Psoas muscle (tissue), 8 donors: ENCODE data around the gene SIAH3. TPM values are rescaled to one million over a fixed set of nuclear protein-coding genes. Genes with fewer than 3 reads are reported as not detected.

Experiments
- ATAC-seq, 4 donors: fragments of 200-7000 bp; cut with Tn5 transposase; one replicate each; pipeline ENCODE4 v1.9.1; 2020; ENCODE audit warnings: moderate library complexity in 3 of 4, mild to moderate bottlenecking in 2 of 4
- DNase-seq, 2 donors: peaks; one replicate each; pipeline ENCODE4 v3.0.0-alpha.2; 2020
- H3K27ac ChIP-seq: fragments of 200-600 bp; one replicate; pipeline ENCODE4 v1.8.0; 2022
- H3K27me3 ChIP-seq, 3 donors: fragments of 200-600 bp in 1 of 3; one replicate each; pipeline versions ENCODE4 v1.6.1 to v1.8.0; 2013 to 2022; ENCODE audit warnings: low read length in 2 of 3, mild to moderate bottlenecking in 2 of 3, moderate library complexity in 1 of 3; ENCODE audit not compliant: insufficient read depth in 3 of 3
- H3K36me3 ChIP-seq, 2 donors: fragments of 200-600 bp in 1 of 2; one replicate each; pipeline versions ENCODE4 v1.6.1 to v1.8.0; 2013 to 2022; ENCODE audit warnings: low read depth in 1 of 2, mild to moderate bottlenecking in 1 of 2, moderate library complexity in 1 of 2; ENCODE audit not compliant: insufficient read depth in 1 of 2
- H3K4me1 ChIP-seq: fragments of 200-600 bp; one replicate; pipeline ENCODE4 v1.8.0; 2022
- H3K4me3 ChIP-seq: fragments of 200-600 bp; one replicate; pipeline ENCODE4 v1.8.0; 2022; ENCODE audit warnings: mild to moderate bottlenecking
- H3K9me3 ChIP-seq: fragments of 200-600 bp; one replicate; pipeline ENCODE4 v1.8.0; 2022
- WGBS, 3 donors: extraction: QIAGEN DNeasy Blood & Tissue Kit; methylation state at CpG; one replicate each; pipeline versions ENCODE4 v1.1.6 to v1.1.7; 2013; 5-methylcytosine and 5-hydroxymethylcytosine counted together
- intact Hi-C, 2 donors: fragments of 100-400 bp; cut with DNase I; formaldehyde crosslinking; loops; one replicate each; pipeline versions ENCODE4 v1.11.0 to v1.14.2; 2022
- polyA plus RNA-seq, 3 donors: library from polyadenylated mRNA; stranded (reverse); fragments of 200-250 nt; gene quantifications; one replicate each; pipeline ENCODE4 v1.2.3, GENCODE V29; 2013
- total RNA-seq, 4 donors: library from RNA; stranded (reverse); fragmentation: NEBNext Ultra II Directional in 2 of 4; extraction: Animal tissue kit (Norgen Biotek cat#: 25700) in 2 of 4; gene quantifications; one replicate each; pipeline versions ENCODE4 v1.2.1 to v1.2.4, GENCODE V29; 2021 to 2023
- TF ChIP-seq, protein P1 (sequence below): fragments of 200-600 bp; IDR thresholded peaks from one replicate; pipeline ENCODE4 v1.8.0; 2022; ENCODE audit warnings: antibody characterized with exemption
- donor health status: healthy with polysubstance abuse.
- donor health status: DM: no; HTN: no; CAD: no; lungs with moderate emphysema.
- donor health status: Bipolar disorder and iron deficiency.
- donor health status: healthy.
- donor health status: DM: yes; HTN: yes; CAD: no.
- donor health status: DM: no; HTN: no; CAD: no.
- donor health status: DM: no; HTN: no; CAD: no.
- donor health status: DM: yes; HTN: yes; CAD: no.

SIAH3 gene
- total and polyA plus RNA-seq, 7 donors = 0.02 to 0.03 (median 0.02) TPM; not detected in 4

- intact Hi-C loops = no loop called here
- TF ChIP-seq, protein P1, sequence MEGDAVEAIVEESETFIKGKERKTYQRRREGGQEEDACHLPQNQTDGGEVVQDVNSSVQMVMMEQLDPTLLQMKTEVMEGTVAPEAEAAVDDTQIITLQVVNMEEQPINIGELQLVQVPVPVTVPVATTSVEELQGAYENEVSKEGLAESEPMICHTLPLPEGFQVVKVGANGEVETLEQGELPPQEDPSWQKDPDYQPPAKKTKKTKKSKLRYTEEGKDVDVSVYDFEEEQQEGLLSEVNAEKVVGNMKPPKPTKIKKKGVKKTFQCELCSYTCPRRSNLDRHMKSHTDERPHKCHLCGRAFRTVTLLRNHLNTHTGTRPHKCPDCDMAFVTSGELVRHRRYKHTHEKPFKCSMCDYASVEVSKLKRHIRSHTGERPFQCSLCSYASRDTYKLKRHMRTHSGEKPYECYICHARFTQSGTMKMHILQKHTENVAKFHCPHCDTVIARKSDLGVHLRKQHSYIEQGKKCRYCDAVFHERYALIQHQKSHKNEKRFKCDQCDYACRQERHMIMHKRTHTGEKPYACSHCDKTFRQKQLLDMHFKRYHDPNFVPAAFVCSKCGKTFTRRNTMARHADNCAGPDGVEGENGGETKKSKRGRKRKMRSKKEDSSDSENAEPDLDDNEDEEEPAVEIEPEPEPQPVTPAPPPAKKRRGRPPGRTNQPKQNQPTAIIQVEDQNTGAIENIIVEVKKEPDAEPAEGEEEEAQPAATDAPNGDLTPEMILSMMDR = no peak
- no peak overlapping the region for H3K27ac ChIP-seq
- no peak for ATAC-seq
- H3K4me1 ChIP-seq = no peaks in the 10 kb centered on the region
- no peaks in the 10 kb centered on the region for H3K36me3 ChIP-seq
- WGBS, 3 donors = 45 to 77% (median 48%) methylated on average over 2 of the region's 2 CpGs
- peaks cover 0 to 6% (median 0%) of the 10 kb centered on the region in 3 donors for H3K27me3 ChIP-seq
- H3K9me3 ChIP-seq = no peaks in the 10 kb centered on the region
- DNase-seq = no peak
- no peak overlapping the region for H3K4me3 ChIP-seq
Measured at GRCh38 chr13:45895881-45896280, 44.3 kb upstream of the SIAH3 start.

DNA sequence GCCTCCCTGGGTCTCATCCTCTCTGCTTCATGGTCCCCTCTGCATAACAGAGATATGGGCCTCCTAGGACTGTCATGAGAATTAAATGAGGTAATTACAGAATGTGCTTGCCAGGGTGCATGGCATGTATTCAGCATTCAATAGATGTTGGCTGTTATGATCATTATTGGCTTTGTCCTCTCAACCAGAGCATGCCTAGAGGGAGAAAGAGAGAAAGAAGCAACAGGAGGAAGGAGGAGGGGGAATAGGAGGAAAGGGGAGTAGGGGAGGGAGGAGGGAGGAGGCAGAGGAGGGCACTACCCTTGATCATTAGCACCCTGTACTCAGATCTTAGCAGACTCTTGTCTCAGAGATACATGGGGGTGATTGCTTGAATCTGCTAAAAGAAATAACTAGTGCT, 41.0 kb upstream of the SIAH3 start:
- Histone ChIP-seq H3K4me3 (no peak overlapping the region), H3K4me1 (peaks cover 8% of the 10 kb centered on the region), H3K9me3 (no peaks in the 10 kb centered on the region), H3K27me3 (peaks cover 0 to 2% (median 0%) of the 10 kb centered on the region in 3 donors), H3K27ac (no peak overlapping the region), H3K36me3 (no peaks in the 10 kb centered on the region)
- intact Hi-C loops = no loop called here
- ATAC-seq = no peak
- DNase-seq = no peak
- TF ChIP-seq, protein P1 = no peak

- Histone ChIP-seq H3K36me3 (no peaks in the 10 kb centered on the region), H3K4me3 (no peak overlapping the region), H3K9me3 (no peaks in the 10 kb centered on the region), H3K27ac (no peak overlapping the region), H3K27me3 (no peaks in the 10 kb centered on the region), H3K4me1 (peaks cover 8% of the 10 kb centered on the region)
- TF ChIP-seq, protein P1 = no peak
- intact Hi-C loops = no loop called here
- DNase-seq (no peak), ATAC-seq (peak in 3 of 4 donors; percentile 65 to 69 (median 68))
- WGBS, 3 donors = 58 to 68% (median 62%) methylated on average over 5 of the region's 5 CpGs
Measured at GRCh38 chr13:45889590-45890243, 38.2 kb upstream of the SIAH3 start.

GRCh38 chr13:45886466-45886865, 34.9 kb upstream of the SIAH3 start:
- no peak overlapping the region for H3K4me3 ChIP-seq
- peaks cover 0 to 2% (median 0%) of the 10 kb centered on the region in 3 donors for H3K27me3 ChIP-seq
- DNase-seq (no peak), ATAC-seq (no peak)
- H3K27ac ChIP-seq = no peak overlapping the region
- no peaks in the 10 kb centered on the region for H3K9me3 ChIP-seq
- intact Hi-C loops = no loop called here
- peaks cover 8% of the 10 kb centered on the region for H3K4me1 ChIP-seq
- TF ChIP-seq, protein P1 = no peak
- no peaks in the 10 kb centered on the region for H3K36me3 ChIP-seq
- 59 to 69% (median 67%) methylated on average over 7 of the region's 7 CpGs for WGBS, 3 donors

DNA sequence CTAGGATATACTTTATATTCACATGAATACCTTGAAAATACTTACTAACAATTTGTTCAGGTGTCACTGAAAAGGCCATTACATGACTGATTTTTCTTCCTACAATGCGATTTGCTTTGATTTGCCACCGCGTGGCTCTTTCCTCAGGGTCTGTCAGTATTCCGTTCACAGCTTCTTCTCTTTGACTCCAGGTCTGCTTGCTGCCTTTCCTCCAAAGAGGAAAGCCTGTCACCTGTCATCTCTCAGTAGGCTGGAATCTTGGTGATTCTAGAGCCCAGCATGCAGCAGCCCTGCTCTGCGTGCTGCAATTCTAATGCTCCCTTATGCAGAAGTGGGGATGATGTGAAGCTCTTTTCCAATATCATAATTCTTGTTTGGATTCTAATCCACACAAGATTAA, 33.6 kb upstream of the SIAH3 start:
- Histone ChIP-seq H3K36me3 (no peaks in the 10 kb centered on the region), H3K4me1 (peaks cover 8% of the 10 kb centered on the region), H3K27ac (no peak overlapping the region), H3K27me3 (peaks cover 0 to 2% (median 0%) of the 10 kb centered on the region in 3 donors), H3K9me3 (no peaks in the 10 kb centered on the region), H3K4me3 (no peak overlapping the region)
- intact Hi-C loops = no loop called here
- DNase-seq (no peak), ATAC-seq (no peak)
- TF ChIP-seq, protein P1 = no peak
- WGBS, 3 donors = 86 to 98% (median 96%) methylated on average over 5 of the region's 5 CpGs
